ENCODE data around the gene THEMIS.
"Not testable (repeated sequence)": the region's sequence is repeated elsewhere in the genome, so short reads cannot be mapped to it uniquely, and the experiment has no call there.

THEMIS gene

GRCh38 chr6:127900935-127901334 is at the start of gene THEMIS:
Gene THEMIS, minus strand, starts transcription at chr6:127901058. Its CDS starts 126 bp downstream, at chr6:127900932.
- no peak for DNase-seq (ENCODE audit: low read depth, low spot score)

GRCh38 chr6:127949251-127949650 is 48.4 kb upstream of the THEMIS start:
- no peak for DNase-seq (ENCODE audit: low read depth, low spot score)

GRCh38 chr6:127946388-127946787 is 45.5 kb upstream of the THEMIS start:
- no peak for DNase-seq (ENCODE audit: low read depth, low spot score)

- DNase-seq (ENCODE audit: low read depth, low spot score) = no peak
Observed at GRCh38 chr6:127945434-127946097, 44.7 kb upstream of the THEMIS start.

GRCh38 chr6:127941228-127941627 is 40.4 kb upstream of the THEMIS start:
- no peak for DNase-seq (ENCODE audit: low read depth, low spot score)

GRCh38 chr6:127939442-127940066 is 38.7 kb upstream of the THEMIS start:
- no peak for DNase-seq (ENCODE audit: low read depth, low spot score)

- no peak for DNase-seq (ENCODE audit: low read depth, low spot score)
Observed at GRCh38 chr6:127938701-127939100, 37.8 kb upstream of the THEMIS start.

GRCh38 chr6:127937747-127938146 is 36.9 kb upstream of the THEMIS start:
- no peak for DNase-seq (ENCODE audit: low read depth, low spot score)

GRCh38 chr6:127937102-127937501 is 36.2 kb upstream of the THEMIS start:
- DNase-seq (ENCODE audit: low read depth, low spot score) = no peak

- no peak for DNase-seq (ENCODE audit: low read depth, low spot score)
Observed at GRCh38 chr6:127934956-127935355, 34.1 kb upstream of the THEMIS start.

GRCh38 chr6:127933852-127934840 is 33.3 kb upstream of the THEMIS start:
- DNase-seq (ENCODE audit: low read depth, low spot score) = no peak

GRCh38 chr6:127933137-127933536 is 32.3 kb upstream of the THEMIS start:
- no peak for DNase-seq (ENCODE audit: low read depth, low spot score)

GRCh38 chr6:127932708-127933107 is 31.9 kb upstream of the THEMIS start:
- DNase-seq (ENCODE audit: low read depth, low spot score) = no peak

GRCh38 chr6:127926441-127926840 is 25.6 kb upstream of the THEMIS start:
- DNase-seq (ENCODE audit: low read depth, low spot score) = not testable (repeated sequence)

- no peak for DNase-seq (ENCODE audit: low read depth, low spot score)
Observed at GRCh38 chr6:127924440-127924839, 23.6 kb upstream of the THEMIS start.

- no peak for DNase-seq (ENCODE audit: low read depth, low spot score)
Observed at GRCh38 chr6:127924031-127924430, 23.2 kb upstream of the THEMIS start.

GRCh38 chr6:127923135-127923534 is 22.3 kb upstream of the THEMIS start:
- no peak for DNase-seq (ENCODE audit: low read depth, low spot score)

GRCh38 chr6:127921982-127922381 is 21.1 kb upstream of the THEMIS start:
- no peak for DNase-seq (ENCODE audit: low read depth, low spot score)

- DNase-seq (ENCODE audit: low read depth, low spot score) = no peak
Observed at GRCh38 chr6:127920804-127921203, 19.9 kb upstream of the THEMIS start.

GRCh38 chr6:127918506-127919427 is 17.9 kb upstream of the THEMIS start:
- no peak for DNase-seq (ENCODE audit: low read depth, low spot score)

GRCh38 chr6:127917766-127918165 is 16.9 kb upstream of the THEMIS start:
- DNase-seq (ENCODE audit: low read depth, low spot score) = no peak
